PFSK-1 (cell line): ENCODE results near the gene KCNJ6.

Experiments used
- POLR2AphosphoS5 ChIP-seq: IDR thresholded peaks from 2 replicates; pipeline ENCODE4 v1.6.1; 2012; ENCODE audit warnings: low read depth, mild to moderate bottlenecking, control low read depth, low read length, moderate library complexity
- SIN3A ChIP-seq: IDR thresholded peaks from 2 replicates; pipeline ENCODE4 v1.6.1; 2012; ENCODE audit warnings: mild to moderate bottlenecking, low read length, moderate library complexity, borderline replicate concordance; ENCODE audit not compliant: insufficient read depth
- TF ChIP-seq, protein P1 (sequence below), 2 experiments: IDR thresholded peaks; 2 replicates each; pipeline versions ENCODE4 v1.6.1 to v1.8.0; 2011 to 2012; ENCODE audit warnings: low read depth in 2 of 2, low read length in 2 of 2, control low read depth in 1 of 2, inconsistent platforms in 1 of 2, mild to moderate bottlenecking in 1 of 2, moderate library complexity in 1 of 2; ENCODE audit not compliant: insufficient read depth in 1 of 2

- TF ChIP-seq POLR2AphosphoS5 (no peak), SIN3A (no peak)
- TF ChIP-seq, protein P1, sequence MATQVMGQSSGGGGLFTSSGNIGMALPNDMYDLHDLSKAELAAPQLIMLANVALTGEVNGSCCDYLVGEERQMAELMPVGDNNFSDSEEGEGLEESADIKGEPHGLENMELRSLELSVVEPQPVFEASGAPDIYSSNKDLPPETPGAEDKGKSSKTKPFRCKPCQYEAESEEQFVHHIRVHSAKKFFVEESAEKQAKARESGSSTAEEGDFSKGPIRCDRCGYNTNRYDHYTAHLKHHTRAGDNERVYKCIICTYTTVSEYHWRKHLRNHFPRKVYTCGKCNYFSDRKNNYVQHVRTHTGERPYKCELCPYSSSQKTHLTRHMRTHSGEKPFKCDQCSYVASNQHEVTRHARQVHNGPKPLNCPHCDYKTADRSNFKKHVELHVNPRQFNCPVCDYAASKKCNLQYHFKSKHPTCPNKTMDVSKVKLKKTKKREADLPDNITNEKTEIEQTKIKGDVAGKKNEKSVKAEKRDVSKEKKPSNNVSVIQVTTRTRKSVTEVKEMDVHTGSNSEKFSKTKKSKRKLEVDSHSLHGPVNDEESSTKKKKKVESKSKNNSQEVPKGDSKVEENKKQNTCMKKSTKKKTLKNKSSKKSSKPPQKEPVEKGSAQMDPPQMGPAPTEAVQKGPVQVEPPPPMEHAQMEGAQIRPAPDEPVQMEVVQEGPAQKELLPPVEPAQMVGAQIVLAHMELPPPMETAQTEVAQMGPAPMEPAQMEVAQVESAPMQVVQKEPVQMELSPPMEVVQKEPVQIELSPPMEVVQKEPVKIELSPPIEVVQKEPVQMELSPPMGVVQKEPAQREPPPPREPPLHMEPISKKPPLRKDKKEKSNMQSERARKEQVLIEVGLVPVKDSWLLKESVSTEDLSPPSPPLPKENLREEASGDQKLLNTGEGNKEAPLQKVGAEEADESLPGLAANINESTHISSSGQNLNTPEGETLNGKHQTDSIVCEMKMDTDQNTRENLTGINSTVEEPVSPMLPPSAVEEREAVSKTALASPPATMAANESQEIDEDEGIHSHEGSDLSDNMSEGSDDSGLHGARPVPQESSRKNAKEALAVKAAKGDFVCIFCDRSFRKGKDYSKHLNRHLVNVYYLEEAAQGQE (IDR thresholded peaks at IDR 0.05; ENCODE audit: insufficient read depth in 1 of 2, low read depth in 2 of 2, low read length in 2 of 2), result no peak
Measured at GRCh38 chr21:37658121-37658816, 258.0 kb downstream of the KCNJ6 start.
